ENCODE data around the gene UNC50. TPM values are rescaled to one million over a fixed set of nuclear protein-coding genes. Genes with fewer than 3 reads are reported as not detected.

UNC50 gene
- total RNA-seq, 6 experiments from 2014 or later = 19.6 to 30.5 (median 22.7) TPM

DNA sequence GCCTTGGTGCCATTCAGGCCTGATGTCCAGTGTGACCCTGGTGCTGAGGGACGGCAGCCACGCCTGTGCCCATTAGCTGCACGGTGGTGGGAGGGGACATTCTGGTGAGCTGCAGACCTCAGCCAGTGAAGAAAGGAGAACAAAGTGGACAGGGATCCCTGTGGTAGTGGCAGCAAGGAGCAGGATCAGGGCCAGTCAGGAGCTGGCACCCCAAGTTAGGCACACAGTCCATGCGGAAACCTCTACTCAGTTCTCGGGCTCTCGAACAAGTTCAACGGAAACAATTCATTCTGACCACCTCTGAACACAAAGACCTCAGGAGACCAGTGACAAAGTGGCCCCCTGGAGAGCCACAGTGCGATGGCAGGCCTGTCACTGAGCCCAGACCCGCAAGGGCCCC is 30.2 kb upstream of the UNC50 start:
- H3K4me1 ChIP-seq = no peaks in the 10 kb centered on the region
- intact Hi-C loops (cut with DNase I) = no loop called here
- H3K36me3 ChIP-seq = peaks cover 0 to 11% (median 1%) of the 10 kb centered on the region in 4 donors
- H3K4me3 ChIP-seq = no peak overlapping the region
- 97% methylated on average over 4 of the region's 9 CpGs for WGBS (ENCODE audit: insufficient coverage, low coverage, low lambda C conversion rate, missing lambda C conversion rate)
- no peaks in the 10 kb centered on the region for H3K27me3 ChIP-seq
- ATAC-seq (no peak), DNase-seq (no peak)
- H3K27ac ChIP-seq = no peak overlapping the region
- no peaks in the 10 kb centered on the region for H3K9me3 ChIP-seq
- TF ChIP-seq, protein P1, sequence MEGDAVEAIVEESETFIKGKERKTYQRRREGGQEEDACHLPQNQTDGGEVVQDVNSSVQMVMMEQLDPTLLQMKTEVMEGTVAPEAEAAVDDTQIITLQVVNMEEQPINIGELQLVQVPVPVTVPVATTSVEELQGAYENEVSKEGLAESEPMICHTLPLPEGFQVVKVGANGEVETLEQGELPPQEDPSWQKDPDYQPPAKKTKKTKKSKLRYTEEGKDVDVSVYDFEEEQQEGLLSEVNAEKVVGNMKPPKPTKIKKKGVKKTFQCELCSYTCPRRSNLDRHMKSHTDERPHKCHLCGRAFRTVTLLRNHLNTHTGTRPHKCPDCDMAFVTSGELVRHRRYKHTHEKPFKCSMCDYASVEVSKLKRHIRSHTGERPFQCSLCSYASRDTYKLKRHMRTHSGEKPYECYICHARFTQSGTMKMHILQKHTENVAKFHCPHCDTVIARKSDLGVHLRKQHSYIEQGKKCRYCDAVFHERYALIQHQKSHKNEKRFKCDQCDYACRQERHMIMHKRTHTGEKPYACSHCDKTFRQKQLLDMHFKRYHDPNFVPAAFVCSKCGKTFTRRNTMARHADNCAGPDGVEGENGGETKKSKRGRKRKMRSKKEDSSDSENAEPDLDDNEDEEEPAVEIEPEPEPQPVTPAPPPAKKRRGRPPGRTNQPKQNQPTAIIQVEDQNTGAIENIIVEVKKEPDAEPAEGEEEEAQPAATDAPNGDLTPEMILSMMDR (IDR thresholded peaks at IDR 0.05) = no peak

DNA sequence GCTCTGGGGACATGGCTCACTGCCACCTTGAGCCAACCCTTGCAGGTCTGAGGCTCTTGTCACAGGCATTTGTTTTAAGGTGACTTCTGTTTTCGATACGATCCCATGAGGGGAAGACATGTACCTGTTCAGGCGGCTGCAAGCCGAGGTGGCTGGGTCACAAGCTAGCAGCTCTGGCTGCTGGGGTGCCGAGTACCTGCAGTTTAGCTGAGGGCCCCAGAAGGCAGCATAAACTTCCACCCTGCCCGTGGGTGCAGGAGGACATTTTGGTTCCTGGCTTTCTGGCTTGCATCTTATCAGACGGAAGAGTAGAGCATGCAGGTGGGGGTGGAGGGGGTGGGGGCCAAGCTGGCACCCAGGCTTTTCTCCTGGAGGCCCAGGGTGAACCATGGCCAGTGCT is 28.5 kb upstream of the UNC50 start:
- Histone ChIP-seq H3K4me1 (peaks cover 0 to 4% (median 0%) of the 10 kb centered on the region in 4 donors), H3K4me3 (no peak overlapping the region), H3K36me3 (peaks cover 0 to 7% (median 1%) of the 10 kb centered on the region in 4 donors), H3K27me3 (no peaks in the 10 kb centered on the region), H3K9me3 (no peaks in the 10 kb centered on the region), H3K27ac (no peak overlapping the region)
- 100% methylated on average over 2 of the region's 7 CpGs for WGBS (ENCODE audit: insufficient coverage, low coverage, low lambda C conversion rate, missing lambda C conversion rate)
- ATAC-seq = no peak
- no peak for DNase-seq
- TF ChIP-seq, protein P1 (IDR thresholded peaks at IDR 0.05) = no peak
- no peak for TF ChIP-seq POLR2A (IDR thresholded peaks at IDR 0.05)
- intact Hi-C loops (cut with DNase I) = no loop called here

DNA sequence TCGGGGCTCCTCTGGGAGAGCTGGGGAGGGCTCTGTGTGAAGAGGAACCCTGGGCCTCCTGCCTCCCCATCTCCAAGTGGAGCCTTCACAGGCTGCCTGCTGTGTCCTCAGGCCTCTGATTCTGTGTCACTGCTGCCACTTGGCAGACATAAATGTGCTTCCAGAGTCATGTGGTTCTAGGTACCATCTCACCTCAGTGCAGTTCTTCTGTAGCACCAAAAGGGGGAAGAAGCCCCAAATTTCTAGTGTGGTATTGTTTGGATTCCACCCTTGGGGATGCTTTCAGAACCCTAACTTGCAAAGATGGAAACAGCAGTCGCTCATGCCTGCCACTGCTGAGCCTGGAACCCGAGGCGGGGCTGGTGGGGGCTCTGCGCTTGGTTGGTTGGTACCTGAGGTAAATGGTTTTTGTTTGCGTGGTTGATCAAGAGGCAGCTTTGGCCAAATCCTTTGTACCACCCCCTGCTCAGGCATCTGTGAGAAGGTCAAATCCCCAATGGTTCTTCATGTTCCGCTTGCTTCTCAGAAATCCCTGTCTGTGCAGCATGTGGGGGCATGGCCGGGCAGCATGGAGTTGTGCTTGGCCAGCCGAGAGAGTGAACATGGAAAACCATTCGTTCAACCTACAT is 27.6 kb upstream of the UNC50 start:
- intact Hi-C loops (cut with DNase I) = no loop called here

DNA sequence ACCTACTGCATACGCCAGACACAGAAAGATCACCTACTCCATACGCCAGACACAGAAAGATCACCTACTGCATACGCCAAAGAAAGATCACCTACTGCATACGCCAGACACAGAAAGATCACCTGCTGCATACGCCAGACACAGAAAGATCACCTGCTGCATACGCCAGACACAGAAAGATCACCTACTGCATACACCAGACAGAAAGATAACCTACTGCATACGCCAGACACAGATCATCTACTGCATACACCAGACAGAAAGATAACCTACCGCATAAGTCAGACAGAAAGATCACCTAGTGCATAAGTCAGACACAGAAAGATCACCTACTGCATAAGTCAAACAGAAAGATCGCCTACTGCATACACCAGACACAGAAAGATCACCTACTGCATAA is 25.9 kb upstream of the UNC50 start:
- intact Hi-C loops (cut with DNase I) = no loop called here
- H3K36me3 ChIP-seq = peaks cover 0 to 7% (median 1%) of the 10 kb centered on the region in 4 donors
- WGBS (ENCODE audit: insufficient coverage, low coverage, low lambda C conversion rate, missing lambda C conversion rate) = 94% methylated on average over 7 of the region's 9 CpGs

More for the DNA sequence above, 27.6 kb upstream of the UNC50 start:
- Histone ChIP-seq H3K27ac (no peak overlapping the region), H3K4me1 (peaks cover 0 to 4% (median 0%) of the 10 kb centered on the region in 4 donors), H3K9me3 (no peaks in the 10 kb centered on the region), H3K36me3 (peaks cover 0 to 7% (median 1%) of the 10 kb centered on the region in 4 donors), H3K4me3 (no peak overlapping the region), H3K27me3 (no peaks in the 10 kb centered on the region)
- no peak for ATAC-seq
- TF ChIP-seq POLR2A (IDR thresholded peaks at IDR 0.05) = no peak
- TF ChIP-seq, protein P1 (IDR thresholded peaks at IDR 0.05) = no peak
- 88% methylated on average over 4 of the region's 10 CpGs for WGBS (ENCODE audit: insufficient coverage, low coverage, low lambda C conversion rate, missing lambda C conversion rate)
- no peak for DNase-seq

More for the DNA sequence above, 25.9 kb upstream of the UNC50 start:
- no peaks in the 10 kb centered on the region for H3K27me3 ChIP-seq
- peaks cover 0 to 4% (median 0%) of the 10 kb centered on the region in 4 donors for H3K4me1 ChIP-seq
- no peak for ATAC-seq
- no peak for DNase-seq
- no peak overlapping the region for H3K27ac ChIP-seq
- H3K4me3 ChIP-seq = no peak overlapping the region
- TF ChIP-seq POLR2A (IDR thresholded peaks at IDR 0.05) = no peak
- TF ChIP-seq, protein P1 (IDR thresholded peaks at IDR 0.05) = no peak
- H3K9me3 ChIP-seq = no peaks in the 10 kb centered on the region
